Testis (tissue), 5 donors: ENCODE results near the gene E2F7. TPM values are rescaled to one million over a fixed set of nuclear protein-coding genes. Genes with fewer than 3 reads are reported as not detected.

Experiments used
- DNase-seq: peaks from one replicate; pipeline ENCODE4 v3.0.0-alpha.2; 2019
- H3K27ac ChIP-seq, 2 donors: fragments of 200-600 bp; sonication (generic); one replicate each; pipeline ENCODE4 v1.5.1; 2019
- H3K27me3 ChIP-seq: fragments of 200-600 bp; sonication (generic); one replicate; pipeline ENCODE4 v1.5.1; 2019
- H3K36me3 ChIP-seq: fragments of 200-600 bp; sonication (generic); one replicate; pipeline ENCODE4 v1.5.1; 2017; ENCODE audit warnings: low read depth; ENCODE audit errors: missing control alignments
- H3K4me1 ChIP-seq: fragments of 200-600 bp; sonication (generic); one replicate; pipeline ENCODE4 v1.5.1; 2019
- H3K4me3 ChIP-seq, 2 donors: fragments of 200-600 bp; sonication (generic); one replicate each; pipeline ENCODE4 v1.5.1; 2017 to 2019
- H3K9me3 ChIP-seq: fragments of 200-600 bp; sonication (generic); one replicate; pipeline ENCODE4 v1.5.1; 2017
- CTCF ChIP-seq, 3 experiments: fragments of 450-650 bp in 2 of 3; fragments of 200-600 bp in 1 of 3; sonication (generic) in 1 of 3; IDR thresholded peaks; one replicate each; pipeline ENCODE4 v1.5.1; 2016 to 2019; ENCODE audit warnings: antibody characterized with exemption in 3 of 3, mild to moderate bottlenecking in 2 of 3, moderate library complexity in 1 of 3
- POLR2A ChIP-seq: fragments of 450-650 bp; IDR thresholded peaks from one replicate; pipeline ENCODE4 v1.6.1; 2017; ENCODE audit warnings: antibody characterized with exemption, mild to moderate bottlenecking, moderate library complexity
- WGBS, 2 donors: methylation state at CpG; one replicate each; pipeline ENCODE4 v1.1.5; 2018; 5-methylcytosine and 5-hydroxymethylcytosine counted together
- intact Hi-C: fragments of 100-400 bp; cut with DNase I; formaldehyde crosslinking; loops from one replicate; pipeline ENCODE4 v1.15.1; 2023; ENCODE audit warnings: low total_unique reads
- long read RNA-seq, 2 donors: transcript quantifications; one replicate each; lab custom pipeline, GENCODE V29; 2026
- polyA plus RNA-seq: library from polyadenylated mRNA; stranded (reverse); fragments of 350-450 nt; fragmentation: Illumina TruSeq; extraction: RNeasy Lipid Tissue Mini Kit (QIAGEN cat#74804); gene quantifications from one replicate; pipeline ENCODE4 v1.2.3, GENCODE V29; 2014; ENCODE audit warnings: low read depth, low replicate concordance; ENCODE audit not compliant: insufficient read depth
- total RNA-seq, 2 donors: library from RNA; depleted of rRNA; stranded (reverse); fragments of >200 nt; gene quantifications; one replicate each; pipeline ENCODE4 v1.2.3, GENCODE V29; 2016

Gene E2F7
- 1 to 10 TPM; 1.9 to 4.2 TPM for total RNA-seq
- polyA plus RNA-seq = 3.5 TPM
- long read RNA-seq, donor 1, partial matches to known transcripts = 0 of 1 reads
- long read RNA-seq, donor 1, other reads (novel, unspliced or antisense) = 0 of 1 reads
- long read RNA-seq, donor 2 = 0 reads

DNA sequence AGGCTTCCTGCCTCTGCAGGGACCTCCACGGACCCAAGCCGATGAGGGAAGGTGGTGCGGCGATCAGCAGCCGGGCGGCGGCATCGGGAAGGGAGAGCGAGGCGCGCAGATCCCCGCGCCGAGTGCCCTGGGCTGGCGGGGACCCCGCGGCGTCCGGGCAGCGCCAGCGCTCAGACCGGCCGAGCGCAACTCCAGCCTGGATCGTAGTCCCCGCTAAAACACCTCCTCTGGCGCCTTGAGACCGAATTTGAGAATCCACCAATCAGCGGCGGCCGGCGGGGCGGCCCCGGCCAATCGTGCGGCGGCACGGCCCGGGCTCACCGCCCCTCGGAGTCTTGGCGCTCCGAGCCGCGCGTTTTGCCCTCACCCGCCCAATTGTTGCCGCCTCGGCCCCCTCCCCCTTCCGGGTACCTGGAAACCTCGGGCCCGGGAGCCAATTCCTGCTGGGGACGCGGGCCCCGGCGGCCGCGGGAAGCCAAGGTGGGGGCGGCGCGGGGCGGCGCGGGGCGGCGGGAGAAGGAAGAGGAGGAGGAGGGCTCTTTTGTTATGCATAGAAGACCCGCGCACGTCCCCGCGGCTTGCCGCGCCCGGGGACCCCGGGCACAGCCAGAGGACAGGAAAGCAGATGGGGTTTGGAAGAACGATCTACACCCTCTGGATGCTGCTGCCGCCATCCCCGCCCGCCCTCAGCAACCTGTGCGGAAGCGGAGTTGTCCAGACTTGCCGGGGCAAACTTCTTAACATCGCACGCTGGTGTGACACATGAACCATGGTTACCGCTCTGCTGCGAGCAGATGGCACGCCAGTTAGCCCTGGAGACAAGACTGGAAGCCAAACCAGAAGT is at the start of gene E2F7:
TSS of gene E2F7 (minus strand) at position 209 of the 844 bp plus-strand sequence. CDS start 934 bp downstream, outside the sequence.
- no peak within 1 kb of the TSS for H3K27ac ChIP-seq
- intact Hi-C loops = no loop called here
- H3K9me3 ChIP-seq = no peaks in the 10 kb centered on the region
- 0 to 2% methylated on average over 11 to 45 of the region's 87 CpGs for WGBS, 2 donors
- H3K27me3 ChIP-seq = no peaks in the 10 kb centered on the region
- TF ChIP-seq CTCF (IDR thresholded peaks at IDR 0.05) = no peak
- no peak for TF ChIP-seq POLR2A
- no peaks in the 10 kb centered on the region for H3K4me1 ChIP-seq
- no peaks in the 10 kb centered on the region for H3K36me3 ChIP-seq
- DNase-seq = peak; percentile 89
- peak within 1 kb of the TSS; percentile 72 to 78 for H3K4me3 ChIP-seq

DNA sequence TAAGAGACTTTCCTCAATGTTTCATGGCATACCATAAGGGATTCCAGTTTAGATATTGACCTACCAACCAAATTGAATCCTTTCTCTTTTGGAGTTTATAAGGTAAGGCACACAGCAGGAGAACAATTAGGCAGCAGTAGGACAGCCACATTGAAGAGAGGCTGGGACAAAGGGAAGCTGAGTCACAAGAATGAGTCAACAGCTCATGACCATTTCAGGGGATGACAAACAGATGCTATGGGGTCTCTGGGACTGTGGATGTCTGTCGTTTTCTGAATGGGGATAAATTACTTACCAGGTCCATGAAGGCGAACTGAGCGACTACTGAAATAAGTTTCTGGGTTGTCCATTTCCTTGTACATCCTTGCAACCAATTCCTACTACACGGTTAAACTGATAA is 48.6 kb upstream of the E2F7 start:
- H3K27ac ChIP-seq = no peak overlapping the region
- TF ChIP-seq POLR2A (no peak), CTCF (IDR thresholded peaks at IDR 0.05) (no peak)
- no peak overlapping the region for H3K4me3 ChIP-seq
- WGBS, 2 donors = 74 to 79% methylated on average over 4 of the region's 4 CpGs
- no peaks in the 10 kb centered on the region for H3K4me1 ChIP-seq
- DNase-seq = no peak
- intact Hi-C loops = no loop called here
- no peaks in the 10 kb centered on the region for H3K36me3 ChIP-seq
- no peaks in the 10 kb centered on the region for H3K9me3 ChIP-seq
- no peaks in the 10 kb centered on the region for H3K27me3 ChIP-seq

DNA sequence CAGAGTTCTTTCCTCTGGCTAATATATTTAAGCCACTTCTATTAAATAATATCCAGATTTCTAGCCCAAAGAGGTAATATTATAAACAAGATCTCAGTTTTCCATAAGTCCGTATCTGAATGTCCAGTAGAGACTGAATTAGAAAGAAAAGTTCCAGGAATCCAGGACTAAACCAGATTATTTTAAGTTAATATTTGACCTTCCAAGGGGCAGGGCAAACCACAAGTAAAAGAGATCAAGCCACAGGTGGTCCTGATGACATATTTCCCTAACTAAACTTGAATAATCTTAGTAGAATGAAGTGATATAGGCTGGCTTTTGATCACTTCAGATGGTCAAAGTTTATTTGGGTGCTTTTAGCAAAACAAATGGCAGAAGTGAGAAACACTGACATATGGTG is 43.3 kb upstream of the E2F7 start:
- 73 to 90% methylated on average over 1 of the region's 1 CpG for WGBS, 2 donors
- H3K27me3 ChIP-seq = no peaks in the 10 kb centered on the region
- intact Hi-C loops = no loop called here
- no peaks in the 10 kb centered on the region for H3K9me3 ChIP-seq
- TF ChIP-seq CTCF (IDR thresholded peaks at IDR 0.05) (no peak), POLR2A (no peak)
- H3K27ac ChIP-seq = no peak overlapping the region
- no peak overlapping the region for H3K4me3 ChIP-seq
- H3K4me1 ChIP-seq = no peaks in the 10 kb centered on the region
- DNase-seq = no peak
- no peaks in the 10 kb centered on the region for H3K36me3 ChIP-seq

DNA sequence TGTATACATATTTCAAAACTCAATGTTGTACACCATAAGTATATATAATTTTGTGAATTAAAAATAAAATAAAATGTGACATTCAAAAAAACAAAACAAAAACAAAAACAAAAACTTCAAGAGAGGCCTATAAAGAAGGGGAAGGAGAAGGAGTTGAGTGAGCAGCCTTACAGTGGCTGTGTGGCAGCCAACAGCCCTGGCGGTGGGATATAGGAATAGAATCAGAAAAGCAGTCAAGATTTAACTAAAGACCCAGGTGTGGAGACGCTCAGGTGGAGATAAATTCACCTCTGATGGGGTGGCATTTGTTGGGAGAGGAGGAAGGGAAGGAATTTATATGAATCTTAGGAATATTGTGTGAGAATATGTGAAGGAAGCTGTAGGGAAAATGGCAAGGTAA is 41.8 kb upstream of the E2F7 start:
- WGBS, 2 donors = 58 to 82% methylated on average over 2 of the region's 2 CpGs
- TF ChIP-seq POLR2A = no peak
- TF ChIP-seq CTCF (IDR thresholded peaks at IDR 0.05) = no peak
- no peak overlapping the region for H3K27ac ChIP-seq

More for the DNA sequence above, 41.8 kb upstream of the E2F7 start:
- intact Hi-C loops = no loop called here
- no peak for DNase-seq
- no peaks in the 10 kb centered on the region for H3K36me3 ChIP-seq
- H3K9me3 ChIP-seq = no peaks in the 10 kb centered on the region
- no peak overlapping the region for H3K4me3 ChIP-seq
- H3K4me1 ChIP-seq = no peaks in the 10 kb centered on the region
- no peaks in the 10 kb centered on the region for H3K27me3 ChIP-seq
